ENCODE data around the gene GIGYF2.

DNA sequence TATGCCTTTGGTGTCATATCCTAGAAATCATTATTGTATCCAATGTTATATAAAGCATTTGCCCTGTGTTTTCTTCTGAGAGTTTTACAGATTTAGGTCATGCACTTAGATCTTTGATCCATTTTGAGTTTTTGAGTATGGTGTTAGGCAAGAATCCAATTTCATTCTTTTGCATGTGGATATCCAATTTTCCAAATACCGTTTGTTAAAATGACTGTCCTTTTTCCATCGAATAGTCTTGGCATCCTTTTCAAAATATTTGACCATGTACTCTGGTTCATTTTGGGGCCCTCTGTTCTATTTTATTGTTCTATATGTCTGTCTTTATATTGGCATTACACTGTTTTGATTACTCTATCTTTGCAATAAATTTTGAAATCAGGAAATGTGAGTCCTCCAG lies 103.0 kb downstream of the GIGYF2 start:
- TF ChIP-seq CTCF (conservative IDR thresholded peaks at IDR 0.05; ENCODE audit: low read length) (no peak), EZH2phosphoT487 (IDR thresholded peaks at IDR 0.05; ENCODE audit: borderline replicate concordance, low read depth, low read length) (no peak)
